Measurements from ENCODE around the gene IRF1.

- TF ChIP-seq, protein P1, sequence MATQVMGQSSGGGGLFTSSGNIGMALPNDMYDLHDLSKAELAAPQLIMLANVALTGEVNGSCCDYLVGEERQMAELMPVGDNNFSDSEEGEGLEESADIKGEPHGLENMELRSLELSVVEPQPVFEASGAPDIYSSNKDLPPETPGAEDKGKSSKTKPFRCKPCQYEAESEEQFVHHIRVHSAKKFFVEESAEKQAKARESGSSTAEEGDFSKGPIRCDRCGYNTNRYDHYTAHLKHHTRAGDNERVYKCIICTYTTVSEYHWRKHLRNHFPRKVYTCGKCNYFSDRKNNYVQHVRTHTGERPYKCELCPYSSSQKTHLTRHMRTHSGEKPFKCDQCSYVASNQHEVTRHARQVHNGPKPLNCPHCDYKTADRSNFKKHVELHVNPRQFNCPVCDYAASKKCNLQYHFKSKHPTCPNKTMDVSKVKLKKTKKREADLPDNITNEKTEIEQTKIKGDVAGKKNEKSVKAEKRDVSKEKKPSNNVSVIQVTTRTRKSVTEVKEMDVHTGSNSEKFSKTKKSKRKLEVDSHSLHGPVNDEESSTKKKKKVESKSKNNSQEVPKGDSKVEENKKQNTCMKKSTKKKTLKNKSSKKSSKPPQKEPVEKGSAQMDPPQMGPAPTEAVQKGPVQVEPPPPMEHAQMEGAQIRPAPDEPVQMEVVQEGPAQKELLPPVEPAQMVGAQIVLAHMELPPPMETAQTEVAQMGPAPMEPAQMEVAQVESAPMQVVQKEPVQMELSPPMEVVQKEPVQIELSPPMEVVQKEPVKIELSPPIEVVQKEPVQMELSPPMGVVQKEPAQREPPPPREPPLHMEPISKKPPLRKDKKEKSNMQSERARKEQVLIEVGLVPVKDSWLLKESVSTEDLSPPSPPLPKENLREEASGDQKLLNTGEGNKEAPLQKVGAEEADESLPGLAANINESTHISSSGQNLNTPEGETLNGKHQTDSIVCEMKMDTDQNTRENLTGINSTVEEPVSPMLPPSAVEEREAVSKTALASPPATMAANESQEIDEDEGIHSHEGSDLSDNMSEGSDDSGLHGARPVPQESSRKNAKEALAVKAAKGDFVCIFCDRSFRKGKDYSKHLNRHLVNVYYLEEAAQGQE (IDR thresholded peaks at IDR 0.05; ENCODE audit: low read depth): no peak
- TF ChIP-seq FOXM1 (IDR thresholded peaks at IDR 0.05; ENCODE audit: borderline replicate concordance, low read depth) (no peak), USF1 (IDR thresholded peaks at IDR 0.05) (no peak), CEBPB (IDR thresholded peaks at IDR 0.05) (no peak), RAD21 (IDR thresholded peaks at IDR 0.05; ENCODE audit: low read depth) (no peak), EP300 (IDR thresholded peaks at IDR 0.05; ENCODE audit: borderline replicate concordance) (no peak), CREB1 (IDR thresholded peaks at IDR 0.05; ENCODE audit: low read depth) (no peak), TEAD4 (IDR thresholded peaks at IDR 0.05) (no peak)
Measured at GRCh38 chr5:132475497-132475882, 15.1 kb downstream of the IRF1 start.
